H7 (cell line): ENCODE measurements around the gene ACSS3. TPM values are rescaled to one million over a fixed set of nuclear protein-coding genes. Genes with fewer than 3 reads are reported as not detected.

Experiments used
- DNase-seq: peaks from one replicate; pipeline ENCODE4 v3.0.0; 2012
- H3K27me3 ChIP-seq: 2 replicates; pipeline ENCODE4 v1.6.0; 2011; ENCODE audit warnings: mild to moderate bottlenecking, low read length; ENCODE audit not compliant: control insufficient read depth, insufficient read depth
- H3K36me3 ChIP-seq: replicated peaks from 2 replicates; pipeline ENCODE4 v1.5.1; 2011; ENCODE audit warnings: low read length; ENCODE audit not compliant: control insufficient read depth, insufficient read depth
- H3K4me3 ChIP-seq: 2 replicates; pipeline ENCODE4 v1.5.1; 2011; ENCODE audit warnings: low read depth, mild to moderate bottlenecking, control low read depth, low read length, moderate library complexity; ENCODE audit not compliant: insufficient read depth
- total RNA-seq: library from RNA; depleted of rRNA; stranded (reverse); fragments of >200 nt; shearing (Covaris generic); gene quantifications from 2 replicates; pipeline ENCODE4 v1.2.3, GENCODE V29; 2014

Gene ACSS3
- total RNA-seq, 1 experiment from 2014 or later, result 18.3 TPM

- no peaks in the 10 kb centered on the region for H3K36me3 ChIP-seq
Observed at GRCh38 chr12:81253360-81253759, 175.5 kb downstream of the ACSS3 start.

GRCh38 chr12:81255456-81255855, 177.6 kb downstream of the ACSS3 start:
- Histone ChIP-seq H3K27me3 (no peaks in the 10 kb centered on the region), H3K4me3 (no peak overlapping the region), H3K36me3 (no peaks in the 10 kb centered on the region)
- DNase-seq, result no peak

More at GRCh38 chr12:81253360-81253759, 175.5 kb downstream of the ACSS3 start:
- no peak overlapping the region for H3K4me3 ChIP-seq
- no peaks in the 10 kb centered on the region for H3K27me3 ChIP-seq
- DNase-seq, result no peak

- no peaks in the 10 kb centered on the region for H3K36me3 ChIP-seq
- DNase-seq, result no peak
- H3K4me3 ChIP-seq, result no peak overlapping the region
- no peaks in the 10 kb centered on the region for H3K27me3 ChIP-seq
Observed at GRCh38 chr12:81255947-81256346, 178.1 kb downstream of the ACSS3 start.

DNA sequence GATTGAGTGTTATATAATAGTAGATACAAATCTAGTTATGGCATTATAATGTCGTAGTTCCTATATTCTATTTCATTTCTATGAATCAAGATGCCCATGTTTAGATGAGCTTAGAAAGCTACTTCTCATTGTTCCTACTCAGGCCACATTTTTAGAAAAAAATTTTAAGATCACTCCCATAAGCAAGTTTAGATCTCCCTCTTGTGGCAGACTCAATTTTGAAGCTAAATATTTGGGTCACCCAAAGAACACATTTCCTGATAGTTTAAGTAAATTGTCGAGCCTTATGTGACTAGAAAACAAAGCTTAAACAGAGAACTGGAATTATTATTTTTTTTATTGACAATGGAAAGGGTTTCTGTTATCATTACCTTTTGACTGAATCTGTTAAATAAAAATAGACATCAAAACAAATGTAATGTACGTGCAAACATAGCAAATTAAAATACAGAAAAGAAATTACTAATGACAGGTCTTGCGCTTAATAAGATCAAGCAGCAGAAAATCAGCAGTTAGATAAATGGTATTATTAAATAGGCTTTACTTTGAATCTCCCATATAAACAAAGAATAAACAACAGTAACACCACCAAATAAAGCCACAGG, 180.2 kb downstream of the ACSS3 start:
- H3K27me3 ChIP-seq, result no peaks in the 10 kb centered on the region

GRCh38 chr12:81259360-81259759, 181.5 kb downstream of the ACSS3 start:
- no peaks in the 10 kb centered on the region for H3K36me3 ChIP-seq
- no peak for DNase-seq
- H3K27me3 ChIP-seq, result no peaks in the 10 kb centered on the region
- no peak overlapping the region for H3K4me3 ChIP-seq

More for the DNA sequence above, 180.2 kb downstream of the ACSS3 start:
- no peak for DNase-seq
- Histone ChIP-seq H3K36me3 (no peaks in the 10 kb centered on the region), H3K4me3 (no peak overlapping the region)

DNA sequence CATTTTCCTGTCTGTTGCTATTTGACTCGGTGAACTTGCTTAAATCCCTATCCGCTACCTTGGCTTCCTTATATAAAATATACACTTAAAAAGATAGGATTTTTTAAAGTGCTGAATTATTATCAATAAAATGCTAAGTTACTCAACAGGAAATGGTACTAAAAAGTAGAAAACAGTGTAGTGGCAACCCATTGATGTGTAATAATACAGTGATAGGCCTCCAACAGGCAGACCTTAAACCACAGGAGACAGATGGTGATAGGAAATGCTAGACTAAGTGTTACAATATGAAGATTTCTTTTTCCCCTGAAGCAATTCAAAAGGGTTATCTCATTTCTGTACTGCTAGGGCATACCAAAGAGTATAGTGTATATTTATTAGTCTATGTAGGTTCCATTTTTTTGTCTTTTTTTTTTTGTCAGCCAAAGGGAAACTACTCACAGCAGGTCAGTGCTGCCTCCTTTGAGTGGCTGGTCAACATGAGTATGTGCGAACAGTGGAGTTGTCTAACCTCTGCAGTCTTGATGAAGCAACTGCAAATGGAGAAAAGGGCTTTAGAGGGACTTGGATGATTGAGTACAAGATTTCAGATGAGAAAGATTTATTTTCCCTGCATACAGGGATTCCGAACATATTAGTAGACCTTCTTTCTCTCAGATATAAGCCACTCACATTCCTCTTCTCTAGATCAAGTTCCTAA, 183.8 kb downstream of the ACSS3 start:
- H3K27me3 ChIP-seq, result no peaks in the 10 kb centered on the region
- H3K4me3 ChIP-seq, result no peak overlapping the region
- no peak for DNase-seq
- H3K36me3 ChIP-seq, result no peaks in the 10 kb centered on the region

- Histone ChIP-seq H3K36me3 (no peaks in the 10 kb centered on the region), H3K27me3 (no peaks in the 10 kb centered on the region), H3K4me3 (no peak overlapping the region)
- DNase-seq, result no peak
Observed at GRCh38 chr12:81263072-81263471, 185.2 kb downstream of the ACSS3 start.

DNA sequence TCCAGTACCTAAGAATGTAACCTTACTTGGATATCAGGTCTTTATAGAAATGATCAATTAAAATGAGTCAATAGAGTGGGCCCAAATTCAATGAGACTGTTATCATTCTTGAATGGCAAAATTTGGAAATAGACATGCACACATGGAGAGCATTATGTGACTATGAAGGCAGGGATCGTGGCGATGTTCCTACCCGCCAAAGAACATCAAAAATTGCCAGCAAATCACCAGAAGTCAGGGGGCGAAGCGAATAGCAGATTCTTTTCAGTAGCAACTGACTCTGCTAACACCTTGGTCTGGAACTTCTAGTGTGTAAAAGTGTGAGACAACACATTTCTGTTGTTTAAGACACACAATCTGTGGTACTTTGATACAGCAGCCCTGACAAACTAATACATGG, 192.5 kb downstream of the ACSS3 start:
- Histone ChIP-seq H3K36me3 (no peaks in the 10 kb centered on the region), H3K27me3 (no peaks in the 10 kb centered on the region), H3K4me3 (no peak overlapping the region)
- DNase-seq, result no peak

DNA sequence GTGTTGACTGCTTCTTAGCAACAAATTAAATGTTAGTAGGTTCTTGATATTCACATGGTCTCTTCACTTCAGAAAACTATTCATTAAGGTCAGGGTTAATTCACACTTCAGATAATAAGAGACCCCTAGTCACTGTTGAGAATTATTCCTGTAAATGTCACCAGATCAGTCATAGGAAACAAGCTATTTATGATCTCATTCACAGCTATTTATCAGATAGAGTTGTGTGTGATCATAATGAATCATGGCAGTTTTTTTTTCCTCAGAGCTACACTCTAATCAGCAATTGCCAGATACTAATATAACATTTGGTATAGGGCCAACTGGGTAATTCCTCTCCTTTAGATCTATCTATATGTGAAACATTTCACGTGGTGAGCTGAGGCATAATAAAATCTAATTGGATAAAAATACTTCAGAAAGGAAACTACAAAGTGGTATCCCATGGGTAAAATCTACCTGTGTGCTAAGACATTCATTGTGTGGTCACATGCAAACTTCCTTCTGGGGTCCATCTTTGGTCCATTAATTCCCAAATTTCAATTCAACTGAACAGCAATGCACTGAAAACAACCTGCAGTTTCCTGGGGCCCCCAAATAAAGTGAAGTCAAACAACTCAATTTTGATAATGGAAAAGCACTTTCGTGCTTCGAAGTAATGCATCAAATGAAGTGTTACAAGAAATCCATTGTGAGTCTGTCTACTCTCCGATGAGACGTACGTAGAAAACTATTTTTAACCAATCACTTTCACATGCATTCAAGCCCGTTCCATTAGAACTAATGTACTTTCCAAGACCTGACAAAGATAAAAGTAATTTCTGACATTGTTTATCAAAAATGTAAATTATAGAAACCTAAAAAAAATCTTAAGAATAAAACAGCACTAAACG, 197.0 kb downstream of the ACSS3 start:
- H3K36me3 ChIP-seq, result no peaks in the 10 kb centered on the region
- DNase-seq, result no peak
- H3K27me3 ChIP-seq, result no peaks in the 10 kb centered on the region
- no peak overlapping the region for H3K4me3 ChIP-seq

DNA sequence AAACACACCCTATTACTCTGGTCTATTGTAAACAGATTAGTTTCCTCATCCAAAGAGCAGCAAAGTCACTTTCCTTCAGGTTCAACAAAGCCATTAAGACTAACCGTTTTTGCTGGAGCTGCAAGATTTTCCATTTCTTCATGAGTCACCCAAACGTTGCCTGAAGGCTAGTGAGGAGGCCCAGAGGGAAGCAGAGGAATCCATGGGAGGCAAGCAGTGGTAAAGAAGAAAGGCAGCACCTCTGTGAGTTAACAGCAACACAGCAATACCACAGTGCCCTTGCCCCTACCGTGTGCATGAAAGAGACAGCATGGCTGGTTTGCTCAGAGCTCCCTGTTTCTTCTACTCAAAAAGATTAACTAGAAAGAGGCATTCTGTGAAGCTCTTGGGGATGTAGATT, 206.3 kb downstream of the ACSS3 start:
- DNase-seq, result no peak

GRCh38 chr12:81288651-81289050, 210.8 kb downstream of the ACSS3 start:
- no peak for DNase-seq
- no peak overlapping the region for H3K4me3 ChIP-seq
- no peaks in the 10 kb centered on the region for H3K27me3 ChIP-seq
- H3K36me3 ChIP-seq, result no peaks in the 10 kb centered on the region

More for the DNA sequence above, 206.3 kb downstream of the ACSS3 start:
- Histone ChIP-seq H3K27me3 (no peaks in the 10 kb centered on the region), H3K36me3 (no peaks in the 10 kb centered on the region), H3K4me3 (no peak overlapping the region)

DNA sequence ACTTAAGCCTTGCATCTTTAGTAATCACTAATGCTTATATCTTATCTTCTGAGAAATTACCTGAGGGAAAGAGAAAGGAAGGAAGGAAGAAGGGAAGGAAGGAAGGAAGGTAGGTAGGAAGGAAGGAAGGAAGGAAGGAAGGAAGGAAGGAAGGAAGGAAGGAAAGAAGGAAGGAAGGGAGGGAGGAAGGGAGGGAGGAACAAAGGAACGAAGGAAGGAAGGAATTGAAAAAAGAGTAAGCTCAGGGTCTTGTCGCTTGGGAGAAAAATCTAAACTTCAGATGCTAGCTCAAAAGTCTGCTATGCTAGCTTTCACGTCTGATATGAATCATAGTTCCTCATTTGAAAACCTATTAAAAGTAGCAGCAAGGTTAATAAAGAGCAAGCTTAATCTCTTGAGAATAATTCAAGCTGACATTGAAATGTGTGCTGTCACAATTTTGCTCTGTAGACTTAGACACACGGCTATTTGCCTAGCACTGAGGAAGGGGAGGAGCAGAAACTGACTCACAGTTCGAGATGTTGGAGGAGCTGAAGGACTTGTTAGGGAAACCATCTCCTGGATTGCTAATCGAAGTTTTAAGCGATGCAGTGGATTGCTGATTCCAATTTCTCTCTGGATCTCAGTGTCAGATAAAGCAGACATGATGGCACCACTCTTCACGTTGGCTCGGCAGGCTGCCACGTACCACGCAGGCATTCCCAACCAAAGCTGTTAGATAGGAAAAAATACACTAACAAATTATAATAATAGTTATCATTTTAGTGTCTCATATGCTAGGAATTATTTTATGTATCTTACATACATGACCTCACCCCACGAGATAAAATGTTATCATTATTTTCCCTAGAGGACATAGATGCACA, 216.7 kb downstream of the ACSS3 start:
- H3K4me3 ChIP-seq, result no peak overlapping the region
- H3K36me3 ChIP-seq, result no peaks in the 10 kb centered on the region
- DNase-seq, result no peak
- H3K27me3 ChIP-seq, result no peaks in the 10 kb centered on the region

- DNase-seq, result no peak
- Histone ChIP-seq H3K27me3 (no peaks in the 10 kb centered on the region), H3K4me3 (no peak overlapping the region), H3K36me3 (no peaks in the 10 kb centered on the region)
Observed at GRCh38 chr12:81295251-81295650, 217.4 kb downstream of the ACSS3 start.
